ENCODE results near the gene SIK3. TPM values are rescaled to one million over a fixed set of nuclear protein-coding genes. Genes with fewer than 3 reads are reported as not detected.
"Not testable (repeated sequence)": the region's sequence is repeated elsewhere in the genome, so short reads cannot be mapped to it uniquely, and the experiment has no call there.

The SIK3 gene
- total RNA-seq, 1 donor from 2014 or later: 16.7 TPM

DNA sequence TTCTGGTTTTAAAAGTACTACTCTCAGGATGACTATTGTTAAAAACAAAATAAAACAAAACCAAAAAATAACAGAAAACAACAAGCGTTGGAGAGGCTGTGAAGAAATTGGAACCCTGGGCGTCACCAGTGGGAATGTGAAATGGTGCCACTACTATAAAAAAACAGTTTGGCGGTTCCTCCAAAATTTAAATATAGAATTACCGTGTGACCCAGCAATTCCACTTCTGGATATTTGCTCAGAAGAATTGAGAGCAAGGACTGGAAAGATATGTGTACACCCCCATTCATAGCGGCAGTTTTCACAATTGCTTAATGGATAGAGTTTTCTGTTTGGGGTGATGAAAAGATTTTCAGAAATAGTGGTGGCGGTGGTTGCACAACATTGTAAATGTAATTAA is 283.7 kb downstream of the SIK3 start:
- DNase-seq: no peak

DNA sequence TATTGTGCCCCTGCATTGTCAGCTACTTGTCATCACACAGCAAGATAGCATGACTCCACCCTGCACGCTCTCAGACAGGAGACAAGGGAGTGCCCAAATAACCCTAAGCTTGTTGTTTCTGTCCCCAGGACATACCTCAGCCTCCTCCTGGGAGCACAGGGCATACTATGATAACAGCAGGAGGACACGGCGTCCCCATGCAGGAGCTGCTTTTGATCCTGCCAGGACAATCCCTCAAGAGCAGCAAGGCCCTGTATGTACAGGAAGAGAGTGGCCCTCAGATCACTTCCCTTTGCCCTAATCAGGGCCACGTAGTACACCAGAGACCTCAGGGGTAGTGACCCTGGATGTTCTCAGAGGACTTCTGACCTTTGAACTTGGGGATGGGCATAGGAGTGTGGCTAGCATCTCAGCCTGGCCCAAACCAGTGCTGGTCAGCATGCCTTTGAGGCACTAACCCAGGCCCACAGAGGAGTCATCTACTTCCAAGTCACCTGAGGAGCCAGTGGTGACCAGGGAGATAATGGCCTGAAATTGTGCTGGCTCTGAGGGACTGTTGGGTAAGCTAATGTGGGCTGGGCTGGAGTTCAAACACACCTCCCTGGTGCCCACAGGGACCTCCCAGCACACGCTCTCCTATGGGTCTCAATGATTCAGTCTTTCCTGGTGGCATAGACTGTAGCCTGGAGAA is 284.3 kb downstream of the SIK3 start:
- DNase-seq: no peak

DNA sequence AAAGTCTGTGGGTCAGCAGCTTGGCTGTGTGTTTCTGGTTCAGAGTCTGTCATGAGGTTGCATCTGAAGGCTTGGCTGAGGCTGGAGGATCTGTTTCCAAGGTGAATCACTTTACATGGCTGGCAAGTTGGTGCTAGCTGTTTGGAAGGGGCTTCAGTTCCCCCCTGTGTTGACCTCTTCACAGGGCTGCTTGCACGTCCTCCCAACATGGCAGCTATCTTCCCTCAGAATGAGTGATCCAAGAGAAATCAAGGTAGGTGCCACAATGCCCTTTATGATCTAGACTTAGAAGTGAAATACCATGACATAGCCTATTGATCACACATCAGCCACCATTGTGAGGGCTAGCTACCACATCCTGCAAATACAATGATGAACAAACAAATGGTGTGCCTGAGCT is 285.1 kb downstream of the SIK3 start:
- no peak for DNase-seq

DNA sequence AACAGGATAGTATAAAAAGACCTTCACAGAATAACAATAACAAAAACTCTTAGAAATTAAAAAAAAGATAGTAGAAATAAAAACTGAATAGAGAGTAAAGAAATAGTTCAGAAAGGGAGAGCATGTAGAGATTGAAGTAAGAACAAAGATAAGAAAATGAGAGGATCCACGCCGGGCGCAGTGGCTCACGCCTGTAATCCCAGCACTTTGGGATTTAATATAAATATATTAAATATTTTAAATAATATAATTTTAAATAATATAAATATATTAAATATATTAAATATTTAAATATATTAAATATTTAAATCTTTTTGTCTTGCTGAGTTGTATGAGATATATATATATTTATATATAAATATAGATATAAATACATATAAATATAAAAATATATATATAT is 286.1 kb downstream of the SIK3 start:
- DNase-seq: no peak

DNA sequence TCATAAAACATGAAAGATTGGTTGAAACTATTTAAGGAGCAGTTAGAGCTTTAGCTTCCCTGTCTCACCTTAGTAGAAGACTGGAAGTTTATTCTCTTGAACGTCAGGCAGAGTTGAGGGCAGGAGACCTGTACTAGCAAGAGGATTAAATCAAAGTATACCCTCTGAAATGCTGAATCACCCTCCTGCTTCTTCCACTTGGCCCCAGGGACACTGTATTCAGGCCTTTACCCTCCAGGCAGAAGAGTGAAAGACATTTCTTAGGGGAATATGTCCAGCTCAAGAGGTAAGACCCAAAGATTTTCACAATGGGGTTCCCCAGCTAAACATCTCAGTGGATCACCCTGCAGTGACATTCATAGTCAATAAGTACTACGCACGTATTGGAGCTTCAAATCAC is 287.0 kb downstream of the SIK3 start:
- no peak for DNase-seq

DNA sequence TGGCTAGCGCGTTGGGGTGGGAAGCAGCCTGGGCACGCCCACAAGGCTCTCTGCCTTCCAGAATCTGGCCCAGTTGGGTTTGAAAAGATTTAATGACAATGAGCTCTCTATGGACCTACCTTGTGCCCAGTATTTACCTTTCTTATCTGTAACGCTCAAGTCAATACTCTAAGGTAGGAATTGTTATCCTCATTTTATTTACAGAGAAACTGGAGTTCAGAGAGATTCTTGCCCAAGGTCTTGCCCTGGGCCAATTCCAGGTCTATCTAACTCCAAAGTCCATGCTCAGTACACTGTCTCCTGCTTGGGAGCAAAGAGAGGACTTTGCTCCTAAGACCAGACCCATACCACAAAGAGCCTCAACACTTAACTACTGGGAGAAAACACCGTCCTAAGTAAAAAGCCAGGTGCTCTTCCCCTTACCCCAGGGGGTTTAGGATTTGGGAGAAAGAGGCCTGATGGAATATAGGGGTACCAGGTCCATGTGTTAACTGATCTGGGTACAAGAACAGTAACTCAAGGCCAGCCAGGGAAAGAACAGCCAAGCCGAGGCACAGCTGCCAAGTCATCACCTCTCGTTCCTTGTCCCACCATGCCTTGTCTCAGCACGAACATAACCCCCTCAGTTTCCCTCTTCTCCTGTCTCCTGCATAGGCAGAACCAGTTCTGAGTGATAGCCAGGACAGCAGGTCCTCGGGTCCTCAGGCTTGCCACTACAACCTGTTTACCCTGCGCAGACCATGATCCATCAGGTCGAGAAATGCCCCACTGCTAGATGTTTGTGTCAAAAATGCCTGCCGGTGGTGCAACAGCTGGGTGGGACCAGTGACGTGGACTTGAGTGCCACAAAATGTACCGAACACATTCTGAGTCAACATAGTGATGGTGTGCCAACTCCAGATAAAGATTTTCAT is 289.7 kb downstream of the SIK3 start:
- DNase-seq: no peak

DNA sequence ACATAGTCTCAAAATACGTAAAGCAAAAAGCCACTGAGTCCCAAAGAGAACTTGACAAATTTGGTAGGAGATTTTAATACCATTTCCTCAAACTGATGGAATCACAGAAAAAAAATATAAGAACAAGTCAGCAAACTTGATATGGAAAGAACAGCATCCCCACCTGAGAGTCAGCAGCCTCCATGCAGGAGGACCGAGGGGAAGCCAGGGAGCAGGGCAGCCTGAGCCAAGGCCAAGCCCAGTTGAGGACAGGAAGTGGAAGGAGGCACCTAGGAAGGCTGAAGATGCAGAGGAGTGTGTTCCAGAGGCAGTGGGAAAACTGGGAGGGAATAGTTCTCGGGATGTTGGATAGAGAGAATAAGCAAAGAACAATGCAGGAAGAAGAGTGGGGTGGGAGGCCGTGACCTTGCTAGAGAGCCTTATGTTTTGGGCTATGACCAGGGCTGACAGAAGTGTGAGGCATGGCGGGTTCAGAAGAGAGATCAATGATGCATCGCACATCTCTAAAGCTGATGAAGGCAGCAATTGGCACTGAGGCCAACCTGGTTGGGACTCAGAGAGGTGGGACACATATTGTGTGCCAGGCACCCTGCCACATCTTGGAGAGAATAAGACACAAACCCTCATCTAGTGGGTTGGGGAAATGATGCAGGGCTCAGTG is 290.5 kb downstream of the SIK3 start:
- no peak for DNase-seq

DNA sequence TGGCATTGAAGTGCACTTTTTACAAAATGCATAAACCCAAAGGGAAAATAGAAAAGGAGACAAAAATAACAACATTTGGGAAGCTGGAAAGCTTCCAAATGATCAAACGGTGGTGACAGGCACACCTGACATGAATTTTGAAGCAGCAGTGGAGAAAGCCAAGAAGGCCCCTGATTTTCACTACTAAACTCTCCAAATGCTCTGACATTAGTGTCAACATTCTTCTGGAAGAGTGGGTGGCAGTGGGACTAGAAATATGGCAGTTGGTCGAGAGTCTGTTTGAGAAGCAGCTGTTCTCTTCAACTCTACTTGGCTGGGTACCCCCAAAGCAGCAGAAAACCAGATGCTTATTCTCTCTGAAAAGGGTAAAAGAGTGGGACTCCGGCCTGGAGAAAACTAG is 294.2 kb downstream of the SIK3 start:
- no peak for DNase-seq

DNA sequence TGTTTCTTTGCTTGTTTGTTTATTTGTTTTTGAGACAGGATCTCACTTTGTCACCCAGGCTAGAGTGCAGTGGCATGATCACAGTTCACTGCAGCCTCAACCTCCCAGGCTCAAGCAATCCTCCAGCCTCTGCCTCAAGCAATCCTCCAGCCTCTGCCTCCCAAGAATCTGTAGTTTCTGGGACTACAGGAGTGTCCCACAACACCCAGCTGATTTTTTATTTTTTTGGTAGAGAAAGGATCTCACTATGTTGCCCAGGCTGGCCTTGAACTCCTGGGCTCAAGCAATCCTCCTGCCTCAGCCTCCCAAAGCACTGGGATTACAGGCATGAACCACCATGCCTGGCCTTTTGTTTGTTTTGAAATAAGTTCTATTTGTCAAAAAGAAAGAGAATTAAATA is 296.6 kb downstream of the SIK3 start:
- not testable (repeated sequence) for DNase-seq

DNA sequence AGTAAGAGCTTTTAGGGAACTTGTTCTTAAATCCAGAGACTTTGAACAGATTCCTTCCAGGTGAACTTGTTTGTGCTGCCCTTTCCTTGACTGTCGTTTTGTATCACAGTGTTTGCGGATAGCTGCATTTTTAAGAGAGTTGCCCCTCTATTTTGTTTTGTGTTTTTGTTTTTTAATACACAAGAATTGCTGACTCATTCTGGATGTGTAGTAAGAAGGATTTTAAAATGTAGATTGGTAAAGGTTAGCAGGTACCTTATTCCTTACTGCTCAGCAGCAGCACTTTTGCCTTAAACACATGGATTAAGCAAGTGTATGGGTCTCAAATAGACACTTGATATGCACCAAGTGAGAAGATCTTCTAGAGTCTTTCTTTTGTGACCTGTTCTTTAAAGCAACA is 297.6 kb downstream of the SIK3 start:
- DNase-seq: no peak

DNA sequence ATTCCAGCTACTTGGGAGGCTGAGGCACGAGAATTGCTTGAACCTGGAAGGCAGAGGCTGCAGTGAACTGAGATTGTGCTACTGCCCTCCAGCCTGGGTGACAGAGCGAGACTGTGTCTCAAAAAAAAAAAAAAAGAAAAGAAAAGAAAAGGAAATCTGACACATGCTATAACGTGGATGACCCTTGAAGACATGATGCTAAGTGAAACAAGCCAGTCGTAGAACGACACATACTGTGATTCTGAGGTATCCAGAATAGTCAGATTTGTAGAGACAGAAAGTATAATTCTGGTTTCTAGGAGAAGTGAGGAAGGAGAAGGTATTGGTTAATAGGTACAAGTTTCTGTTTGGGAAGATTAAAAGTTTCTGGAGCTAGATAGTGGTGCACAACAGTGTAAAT is 299.9 kb downstream of the SIK3 start:
- no peak for DNase-seq

DNA sequence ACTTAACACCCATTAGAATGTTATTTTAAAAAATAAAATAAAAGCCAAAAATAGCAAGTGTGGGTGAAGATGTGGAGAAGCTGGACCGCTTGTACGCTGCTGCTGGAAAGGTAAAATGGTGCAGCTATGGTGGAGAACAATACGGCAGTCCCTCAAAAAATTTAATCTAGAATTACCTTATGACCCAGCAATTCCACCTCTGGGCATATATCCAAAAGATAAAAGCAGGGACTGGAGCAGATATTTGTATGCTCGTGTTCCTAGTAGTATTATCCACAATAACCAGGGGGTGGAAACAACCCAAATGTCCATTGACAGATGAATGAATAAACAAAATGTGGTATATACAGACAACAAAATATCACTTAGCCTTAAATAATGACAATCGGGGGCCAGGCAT is 300.4 kb downstream of the SIK3 start:
- DNase-seq: no peak

DNA sequence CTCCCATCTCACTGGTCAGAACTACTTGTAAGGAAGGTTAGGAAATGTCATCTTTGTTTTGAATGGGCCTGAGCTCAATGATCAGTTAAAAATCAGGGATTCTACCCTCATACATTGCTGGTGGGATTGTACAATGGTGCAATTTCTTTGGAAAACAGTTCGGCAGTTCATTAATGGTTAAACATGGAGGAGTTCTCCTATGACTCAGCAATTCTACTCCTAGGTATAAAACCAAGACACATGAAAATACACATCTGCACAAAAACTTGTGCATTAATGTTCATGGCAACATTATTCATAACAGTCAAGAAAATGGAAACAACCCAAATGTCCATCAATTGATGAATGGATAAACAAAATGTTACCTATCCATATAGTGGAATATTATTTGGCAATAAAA is 301.7 kb downstream of the SIK3 start:
- no peak for DNase-seq

DNA sequence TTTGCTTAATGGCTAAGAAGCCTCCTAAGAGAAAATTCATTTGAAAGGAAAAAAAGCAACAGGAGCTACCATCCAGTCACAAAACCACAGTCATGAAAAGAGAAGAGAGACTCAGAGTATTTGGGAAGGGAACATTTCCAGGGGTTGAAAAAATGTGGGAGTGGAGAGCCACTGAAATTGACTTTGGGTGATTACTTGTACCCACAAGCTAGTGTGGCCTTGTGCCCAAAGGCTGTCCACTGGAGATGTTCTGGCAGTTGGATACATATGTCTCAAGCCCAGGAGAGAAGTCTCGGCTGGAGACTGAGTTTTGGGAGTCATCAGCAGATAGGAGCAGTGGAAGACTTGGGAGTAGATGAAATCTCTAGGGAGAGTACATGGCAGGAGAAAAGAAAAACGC is 303.4 kb downstream of the SIK3 start:
- DNase-seq: no peak

DNA sequence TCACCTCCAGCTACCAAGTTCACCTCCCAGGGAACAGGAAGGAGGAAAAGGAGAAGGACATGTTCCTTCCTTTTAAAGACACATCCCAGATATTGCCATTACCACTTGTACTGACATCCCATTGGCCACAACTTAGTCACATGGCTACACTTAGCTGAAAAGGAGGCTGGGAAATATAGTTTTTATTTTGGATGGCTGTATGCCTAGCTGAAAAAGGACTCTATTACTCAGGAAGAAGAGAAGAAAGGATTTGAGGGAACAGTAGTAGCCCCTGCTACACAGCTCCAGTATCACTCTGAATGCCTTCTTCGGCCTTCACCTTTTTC is 304.5 kb downstream of the SIK3 start:
- no peak for DNase-seq

Other genes starting within 250 kb of the SIK3 start
- 231 and 325 TPM in 2 replicates for gene PAFAH1B2, start 45.9 kb upstream of the SIK3 start, total RNA-seq
- gene SIDT2, start 80.3 kb upstream of the SIK3 start, total RNA-seq: 10.4 and 19.5 TPM in 2 replicates
- gene TAGLN, start 100.9 kb upstream of the SIK3 start, total RNA-seq: 11.4 and 31.3 TPM in 2 replicates
- 54.1 and 63.5 TPM in 2 replicates for gene PCSK7, start 133.6 kb upstream of the SIK3 start, total RNA-seq
- 10.6 and 12.3 TPM in 2 replicates for gene RNF214, start 134.2 kb upstream of the SIK3 start, total RNA-seq
- gene BACE1-AS, start 192.9 kb upstream of the SIK3 start, total RNA-seq: 2.4 and 3.1 TPM in 2 replicates
- 7.1 and 17.0 TPM in 2 replicates for gene BACE1, start 217.8 kb upstream of the SIK3 start, total RNA-seq
- 24.0 and 28.0 TPM in 2 replicates for gene CEP164, start 229.4 kb upstream of the SIK3 start, total RNA-seq

All from dermis blood vessel endothelial cell (primary cell).